Testis (tissue), 2 donors: ENCODE data around the gene ZNF281.

Experiments
- CTCF ChIP-seq, 3 experiments: fragments of 450-650 bp in 2 of 3; fragments of 200-600 bp in 1 of 3; sonication (generic) in 1 of 3; IDR thresholded peaks; one replicate each; pipeline ENCODE4 v1.5.1; 2016 to 2019; ENCODE audit warnings: antibody characterized with exemption in 3 of 3, mild to moderate bottlenecking in 2 of 3, moderate library complexity in 1 of 3
- POLR2A ChIP-seq: fragments of 450-650 bp; IDR thresholded peaks from one replicate; pipeline ENCODE4 v1.6.1; 2017; ENCODE audit warnings: antibody characterized with exemption, mild to moderate bottlenecking, moderate library complexity

GRCh38 chr1:200444478-200444877, 34.6 kb upstream of the ZNF281 start:
- TF ChIP-seq CTCF (IDR thresholded peaks at IDR 0.05) (no peak), POLR2A (no peak)
